HG03159 (cell line): Measurements from ENCODE around the gene GABBR2.

Source experiments
- ATAC-seq: cut with Tn5 transposase; IDR thresholded peaks from one replicate; pipeline ENCODE4 v1.9.1; 2021; ENCODE audit warnings: mild to moderate bottlenecking, moderate library complexity; ENCODE audit not compliant: unreplicated experiment

The GABBR2 gene

GRCh38 chr9:98724810-98725530 is 16.2 kb upstream of the GABBR2 start:
- no peak for ATAC-seq

- ATAC-seq: no peak
Measured at GRCh38 chr9:98721643-98722042, 12.9 kb upstream of the GABBR2 start.

- no peak for ATAC-seq
Measured at GRCh38 chr9:98720402-98720801, 11.7 kb upstream of the GABBR2 start.

- ATAC-seq: no peak
Measured at GRCh38 chr9:98719055-98719454, 10.3 kb upstream of the GABBR2 start.

GRCh38 chr9:98714833-98715232 is 6.1 kb upstream of the GABBR2 start:
- no peak for ATAC-seq

- ATAC-seq: no peak
Measured at GRCh38 chr9:98712987-98713386, 4.3 kb upstream of the GABBR2 start.

GRCh38 chr9:98709968-98710965 is 1.5 kb upstream of the GABBR2 start:
- no peak for ATAC-seq

- no peak for ATAC-seq
Measured at GRCh38 chr9:98708103-98708932, 417 bp downstream of the GABBR2 start.

- no peak for ATAC-seq
Measured at GRCh38 chr9:98707166-98708102, 1.3 kb downstream of the GABBR2 start.

GRCh38 chr9:98706651-98707165 is 2.0 kb downstream of the GABBR2 start:
- ATAC-seq: no peak

- ATAC-seq: no peak
Measured at GRCh38 chr9:98702835-98703380, 5.8 kb downstream of the GABBR2 start.

GRCh38 chr9:98702340-98702739 is 6.4 kb downstream of the GABBR2 start:
- no peak for ATAC-seq

GRCh38 chr9:98701576-98701975 is 7.2 kb downstream of the GABBR2 start:
- ATAC-seq: no peak

- ATAC-seq: no peak
Measured at GRCh38 chr9:98700801-98701200, 7.9 kb downstream of the GABBR2 start.

GRCh38 chr9:98698856-98699255 is 9.9 kb downstream of the GABBR2 start:
- ATAC-seq: no peak

GRCh38 chr9:98694943-98695342 is 13.8 kb downstream of the GABBR2 start:
- ATAC-seq: no peak

GRCh38 chr9:98692392-98692791 is 16.3 kb downstream of the GABBR2 start:
- ATAC-seq: no peak

- ATAC-seq: no peak
Measured at GRCh38 chr9:98691890-98692289, 16.8 kb downstream of the GABBR2 start.

- no peak for ATAC-seq
Measured at GRCh38 chr9:98690686-98691085, 18.0 kb downstream of the GABBR2 start.
